Fibroblast of the aortic adventitia (primary cell): ENCODE data around the gene DHCR24. TPM values are rescaled to one million over a fixed set of nuclear protein-coding genes. Genes with fewer than 3 reads are reported as not detected.

Source experiments
- DNase-seq: peaks from one replicate; pipeline ENCODE4 v3.0.0-alpha.2; 2010; ENCODE audit warnings: low read depth
- H3K4me3 ChIP-seq: 2 replicates; pipeline ENCODE4 v1.5.1; 2011; ENCODE audit warnings: low read depth, mild to moderate bottlenecking, control low read depth, low read length, moderate library complexity
- CTCF ChIP-seq: IDR thresholded peaks from 2 replicates; pipeline ENCODE4 v1.5.1; 2011; ENCODE audit warnings: mild to moderate bottlenecking, low read length, control low read depth, inconsistent platforms; ENCODE audit not compliant: insufficient read depth
- total RNA-seq: library from RNA; depleted of rRNA; stranded (reverse); fragments of >200 nt; gene quantifications from 2 replicates; pipeline ENCODE4 v1.2.3, GENCODE V29; 2012; ENCODE audit warnings: low replicate concordance

The DHCR24 gene
- total RNA-seq, 1 donor, result 123 TPM

GRCh38 chr1:54904476-54905048, 17.6 kb upstream of the DHCR24 start:
- no peak for TF ChIP-seq CTCF
- DNase-seq, result peak; percentile 43
- H3K4me3 ChIP-seq, result no peak overlapping the region

- no peak overlapping the region for H3K4me3 ChIP-seq
- no peak for TF ChIP-seq CTCF
- DNase-seq, result no peak
These were observed 7.3 kb upstream of the DHCR24 start for GRCh38 chr1:54894271-54894670.

GRCh38 chr1:54892586-54892985, 5.6 kb upstream of the DHCR24 start:
- no peak for TF ChIP-seq CTCF
- DNase-seq, result no peak
- H3K4me3 ChIP-seq, result no peak overlapping the region

- TF ChIP-seq CTCF, result no peak
- no peak for DNase-seq
- H3K4me3 ChIP-seq, result no peak overlapping the region
These were observed 2.2 kb upstream of the DHCR24 start for GRCh38 chr1:54889132-54889725.

GRCh38 chr1:54888080-54888733, 1.2 kb upstream of the DHCR24 start:
- no peak for TF ChIP-seq CTCF
- DNase-seq, result no peak
- H3K4me3 ChIP-seq, result no peak overlapping the region

GRCh38 chr1:54887665-54888071, 673 bp upstream of the DHCR24 start:
- H3K4me3 ChIP-seq, result peak overlapping the region; percentile 96
- peak; percentile 34 for DNase-seq
- no peak for TF ChIP-seq CTCF
